Epithelial cell of esophagus (primary cell): ENCODE results near the gene UNKL.

Experiments
- DNase-seq: peaks from one replicate; pipeline ENCODE4 v3.0.0; 2010; ENCODE audit warnings: low read depth
- H3K4me3 ChIP-seq: 2 replicates; pipeline ENCODE4 v1.5.1; 2011; ENCODE audit warnings: mild to moderate bottlenecking, low read length, control low read depth
- TF ChIP-seq, protein P1 (sequence below): IDR thresholded peaks from 2 replicates; pipeline ENCODE4 v1.5.1; 2011; ENCODE audit warnings: low read depth, mild to moderate bottlenecking, low read length, control low read depth, inconsistent platforms; ENCODE audit not compliant: insufficient read depth; ENCODE audit errors: missing control alignments

Gene UNKL

DNA sequence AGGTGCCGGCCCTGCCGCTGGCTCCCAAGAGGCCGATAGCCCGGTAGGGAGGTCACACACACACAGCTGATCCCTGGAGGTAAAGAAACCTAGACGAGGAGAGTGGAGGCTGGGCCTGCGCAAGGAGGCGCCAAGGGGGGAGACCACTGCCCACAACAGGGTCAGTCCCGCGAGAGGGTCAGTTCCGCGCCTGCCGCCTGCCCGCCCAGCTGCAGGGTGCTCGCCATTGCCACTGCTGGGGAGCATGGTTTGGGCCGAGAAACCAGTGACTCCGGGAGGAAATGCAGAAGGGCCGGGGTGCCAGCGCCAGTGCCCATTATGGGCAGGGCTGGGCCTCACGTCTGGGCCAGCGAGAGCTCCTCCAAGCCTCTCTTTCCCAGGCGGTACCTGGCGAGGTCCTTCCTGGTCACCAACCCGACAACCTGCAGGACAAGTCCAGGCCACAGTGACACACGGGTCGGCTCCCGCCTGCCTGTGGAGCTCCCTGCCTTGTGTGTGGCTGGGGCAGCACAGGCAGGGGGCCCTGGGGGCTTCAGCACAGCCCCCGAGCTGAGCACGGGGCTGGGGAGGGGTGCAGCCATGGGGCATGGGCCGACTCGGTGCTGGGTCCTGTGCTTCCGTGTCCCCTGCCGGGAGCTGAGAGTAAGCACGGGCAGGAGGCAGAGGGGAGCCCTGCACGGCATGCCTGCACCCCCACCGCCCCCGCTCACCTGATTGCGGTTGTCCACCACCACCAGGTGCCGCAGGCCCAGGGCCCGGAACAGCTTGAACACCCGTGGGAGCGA lies 32.0 kb upstream of the UNKL start:
- DNase-seq: no peak
- H3K4me3 ChIP-seq: no peak overlapping the region
- TF ChIP-seq, protein P1, sequence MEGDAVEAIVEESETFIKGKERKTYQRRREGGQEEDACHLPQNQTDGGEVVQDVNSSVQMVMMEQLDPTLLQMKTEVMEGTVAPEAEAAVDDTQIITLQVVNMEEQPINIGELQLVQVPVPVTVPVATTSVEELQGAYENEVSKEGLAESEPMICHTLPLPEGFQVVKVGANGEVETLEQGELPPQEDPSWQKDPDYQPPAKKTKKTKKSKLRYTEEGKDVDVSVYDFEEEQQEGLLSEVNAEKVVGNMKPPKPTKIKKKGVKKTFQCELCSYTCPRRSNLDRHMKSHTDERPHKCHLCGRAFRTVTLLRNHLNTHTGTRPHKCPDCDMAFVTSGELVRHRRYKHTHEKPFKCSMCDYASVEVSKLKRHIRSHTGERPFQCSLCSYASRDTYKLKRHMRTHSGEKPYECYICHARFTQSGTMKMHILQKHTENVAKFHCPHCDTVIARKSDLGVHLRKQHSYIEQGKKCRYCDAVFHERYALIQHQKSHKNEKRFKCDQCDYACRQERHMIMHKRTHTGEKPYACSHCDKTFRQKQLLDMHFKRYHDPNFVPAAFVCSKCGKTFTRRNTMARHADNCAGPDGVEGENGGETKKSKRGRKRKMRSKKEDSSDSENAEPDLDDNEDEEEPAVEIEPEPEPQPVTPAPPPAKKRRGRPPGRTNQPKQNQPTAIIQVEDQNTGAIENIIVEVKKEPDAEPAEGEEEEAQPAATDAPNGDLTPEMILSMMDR: no peak

DNA sequence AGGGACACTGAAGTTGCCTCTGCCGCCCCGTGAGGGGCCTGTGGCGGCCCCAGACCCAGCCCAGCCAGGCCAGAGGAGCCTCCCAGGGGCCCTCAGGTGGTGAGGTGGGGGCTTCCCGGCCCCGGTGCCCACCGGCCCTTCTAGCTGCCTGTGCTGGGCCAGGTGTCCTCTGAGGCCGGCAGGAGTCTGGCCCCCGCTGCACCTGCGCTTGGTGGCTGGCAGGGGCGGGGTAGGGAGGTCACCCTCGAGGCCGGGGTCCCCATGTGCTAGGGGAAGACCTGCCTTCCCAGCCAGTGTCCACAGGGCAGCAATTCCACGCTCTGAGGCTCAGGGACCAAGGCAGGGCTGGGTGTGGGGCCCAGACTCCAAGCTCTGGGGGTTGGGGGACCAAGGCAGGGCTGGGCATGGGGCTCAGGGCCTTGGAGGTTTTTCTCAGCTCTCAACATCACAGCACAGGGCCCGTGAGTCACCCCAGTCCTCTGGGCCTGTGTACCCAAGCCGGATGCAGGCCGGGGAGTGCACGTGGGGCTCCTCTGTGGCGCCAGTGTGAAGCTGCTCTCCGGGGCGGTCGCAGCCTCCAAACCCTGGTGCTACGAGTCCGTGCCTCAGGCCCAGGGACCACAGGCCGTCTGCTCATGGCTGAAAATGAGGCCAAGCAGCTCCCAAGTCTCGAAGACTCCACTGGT lies 31.2 kb upstream of the UNKL start:
- DNase-seq: no peak
- no peak overlapping the region for H3K4me3 ChIP-seq
- TF ChIP-seq, protein P1: no peak

DNA sequence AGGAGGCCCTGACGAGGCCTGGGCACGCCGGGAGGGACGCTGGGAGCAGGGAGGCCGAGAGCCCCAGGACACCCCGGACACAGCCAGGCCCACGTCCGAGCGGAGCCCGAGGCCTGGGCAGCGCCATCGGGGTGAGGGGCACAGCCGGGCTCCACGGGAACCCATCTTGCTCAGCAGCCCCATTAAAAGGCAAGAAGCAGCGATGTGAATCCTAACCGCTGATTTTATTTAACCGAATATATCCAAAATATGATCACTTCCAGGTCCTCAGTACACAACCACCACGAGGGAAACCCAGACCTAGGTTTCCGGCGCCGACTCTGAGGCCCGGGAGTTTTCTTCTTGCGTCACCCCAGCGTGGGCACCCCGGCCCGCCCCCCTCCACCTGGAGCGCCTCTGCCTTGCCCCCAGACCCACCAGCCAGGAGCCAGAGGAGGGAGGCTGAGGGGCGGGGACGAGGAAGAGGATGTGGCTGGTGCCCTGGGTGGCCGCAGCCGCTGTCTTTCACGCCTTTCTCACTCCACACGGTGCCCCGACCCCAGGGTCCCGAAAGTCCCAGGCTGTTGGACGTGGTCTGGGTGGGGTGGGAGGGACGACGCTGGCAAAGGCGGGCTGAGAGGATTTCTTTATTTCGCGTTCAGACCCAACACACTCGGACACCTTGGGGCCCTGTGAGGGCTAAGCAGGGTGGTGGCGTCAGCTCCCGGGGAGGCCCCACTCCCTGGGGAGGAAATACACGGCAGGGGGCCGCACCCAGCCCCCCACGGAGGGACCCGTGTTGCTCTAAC lies 30.4 kb upstream of the UNKL start:
- DNase-seq: no peak
- H3K4me3 ChIP-seq: no peak overlapping the region
- TF ChIP-seq, protein P1: no peak

DNA sequence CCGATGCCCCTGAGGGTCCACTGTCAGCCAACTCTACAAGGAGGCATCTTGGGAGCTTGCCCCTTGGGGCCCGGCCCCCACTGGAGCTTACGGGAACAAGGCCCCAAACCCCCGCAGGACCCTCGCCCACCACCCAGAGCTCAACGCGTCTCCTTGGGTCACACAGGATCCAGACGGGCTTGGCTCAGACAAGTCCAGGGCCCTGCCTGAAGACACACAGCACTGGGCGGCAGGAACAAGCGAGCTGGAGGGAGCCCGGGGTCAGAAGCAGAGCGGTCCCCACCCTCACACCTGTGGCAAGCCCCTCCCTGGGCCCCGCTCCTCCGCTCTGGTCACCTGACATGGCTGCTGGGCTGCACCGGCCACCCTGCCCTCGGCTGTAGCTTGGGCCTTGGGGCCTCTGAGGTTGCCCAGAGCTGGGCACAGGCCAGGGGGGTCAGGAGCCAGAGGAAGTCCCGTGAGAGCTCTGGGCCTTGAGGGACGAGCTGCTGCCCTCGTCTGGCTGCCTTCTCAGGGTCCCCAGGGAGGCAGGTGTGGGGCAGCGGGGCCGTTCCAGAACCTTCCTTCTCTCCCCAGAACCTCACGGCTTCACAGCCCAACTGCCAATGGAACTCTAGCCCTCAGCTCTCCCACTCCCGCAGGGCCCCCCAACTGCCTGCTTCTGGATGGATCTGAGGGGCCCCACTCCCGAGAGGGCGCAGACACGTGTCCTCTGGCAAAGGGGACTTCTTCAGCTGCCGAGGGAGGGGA lies 29.7 kb upstream of the UNKL start, which contains the start of gene CCDC154:
TSS of gene CCDC154 (minus strand) at position 577 of the 750 bp plus-strand sequence. CDS start at position 343, 234 bp downstream.
- TF ChIP-seq, protein P1: no peak
- DNase-seq: no peak
- no peak within 1 kb of the TSS for H3K4me3 ChIP-seq

GRCh38 chr16:1443403-1443973 lies 29.0 kb upstream of the UNKL start:
- no peak for DNase-seq
- TF ChIP-seq, protein P1: no peak
- H3K4me3 ChIP-seq: no peak overlapping the region

DNA sequence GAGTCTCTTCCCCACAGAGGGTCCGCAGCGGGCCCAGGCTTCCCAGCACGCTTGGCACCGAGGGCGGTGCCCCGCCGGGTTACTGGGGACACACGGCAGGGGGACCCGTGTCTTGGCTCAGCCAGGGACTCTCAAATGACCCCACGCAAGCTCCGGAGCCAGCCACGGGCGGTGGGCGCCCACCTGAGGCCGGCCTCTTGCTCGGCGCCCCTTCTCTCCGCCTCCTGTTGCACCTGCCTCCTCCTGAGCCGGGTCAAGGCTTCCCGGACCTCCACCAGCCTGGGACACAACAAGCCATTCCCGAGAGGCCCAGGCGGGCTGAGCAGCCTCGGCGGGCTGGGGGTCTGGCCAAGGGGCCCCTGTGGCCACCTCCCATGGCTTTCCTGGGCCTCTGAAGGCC lies 28.2 kb upstream of the UNKL start:
- H3K4me3 ChIP-seq: no peak overlapping the region
- no peak for DNase-seq
- TF ChIP-seq, protein P1: no peak
